MCF 10A (cell line): ENCODE measurements around the gene RXYLT1. TPM values are rescaled to one million over a fixed set of nuclear protein-coding genes. Genes with fewer than 3 reads are reported as not detected.
A peak's percentile ranks its signal among the peaks of the same experiment; 100 is the strongest.
"Not testable (repeated sequence)": the region's sequence is repeated elsewhere in the genome, so short reads cannot be mapped to it uniquely, and the experiment has no call there.

Source experiments
- BruUV-seq: library from RNA; stranded (reverse); fragments of 400-500 nt; replicated peaks from 2 replicates; lab custom pipeline; 2021; lab: Mats Ljungman, UMichigan
- CTCF ChIA-PET: fragments of 300-600 bp; sonication (Branson Sonifier 250); formaldehyde crosslinking; extraction: SDS; loops from one replicate; lab custom pipeline; 2021; ENCODE audit warnings: antibody characterized with exemption, inconsistent platforms; lab: Yijun Ruan, JAX
- POLR2A ChIA-PET: fragments of 300-600, 350-650 bp; sonication (Branson Sonifier 250); formaldehyde crosslinking; extraction: SDS; loops from one replicate; lab custom pipeline; 2020; ENCODE audit warnings: antibody characterized with exemption, inconsistent platforms; lab: Yijun Ruan, JAX
- DNase-seq: peaks from one replicate; pipeline ENCODE4 v3.0.0-alpha.2; 2018; ENCODE audit not compliant: unreplicated experiment
- H3K27ac Mint-ChIP-seq: one replicate; pipeline ENCODE4 v1.8.0; 2022; ENCODE audit warnings: mild to moderate bottlenecking, low read depth, mixed read lengths; ENCODE audit not compliant: unreplicated experiment
- H3K27me3 Mint-ChIP-seq: one replicate; pipeline ENCODE4 v1.8.0; 2022; ENCODE audit warnings: mixed read lengths; ENCODE audit not compliant: insufficient read depth, unreplicated experiment
- H3K36me3 Mint-ChIP-seq: one replicate; pipeline ENCODE4 v1.8.0; 2022; ENCODE audit warnings: mild to moderate bottlenecking, moderate library complexity, mixed read lengths; ENCODE audit not compliant: insufficient read depth, unreplicated experiment
- H3K4me1 Mint-ChIP-seq: one replicate; pipeline ENCODE4 v1.8.0; 2022; ENCODE audit warnings: mixed read lengths; ENCODE audit not compliant: insufficient read depth, unreplicated experiment
- H3K4me3 Mint-ChIP-seq: one replicate; pipeline ENCODE4 v1.8.0; 2022; ENCODE audit warnings: mild to moderate bottlenecking, moderate library complexity, mixed read lengths; ENCODE audit not compliant: unreplicated experiment
- H3K9me3 Mint-ChIP-seq: one replicate; pipeline ENCODE4 v1.8.0; 2022; ENCODE audit warnings: mixed read lengths; ENCODE audit not compliant: unreplicated experiment
- intact Hi-C: fragments of 100-400 bp; cut with micrococcal nuclease; formaldehyde crosslinking; loops from 2 replicates; pipeline ENCODE4 v1.14.1; 2022
- total RNA-seq: library from RNA; stranded (reverse); gene quantifications from 2 replicates; pipeline ENCODE4 v1.2.3, GENCODE V29; 2022
- TF ChIP-seq, protein P1 (sequence below): fragments of 200-600 bp; IDR thresholded peaks from one replicate; pipeline ENCODE4 v1.8.0; 2022; ENCODE audit warnings: antibody characterized with exemption, mild to moderate bottlenecking; ENCODE audit not compliant: unreplicated experiment

RXYLT1 gene
- total RNA-seq, 1 experiment from 2014 or later: 26.7 TPM

- DNase-seq: no peak
- TF ChIP-seq, protein P1, sequence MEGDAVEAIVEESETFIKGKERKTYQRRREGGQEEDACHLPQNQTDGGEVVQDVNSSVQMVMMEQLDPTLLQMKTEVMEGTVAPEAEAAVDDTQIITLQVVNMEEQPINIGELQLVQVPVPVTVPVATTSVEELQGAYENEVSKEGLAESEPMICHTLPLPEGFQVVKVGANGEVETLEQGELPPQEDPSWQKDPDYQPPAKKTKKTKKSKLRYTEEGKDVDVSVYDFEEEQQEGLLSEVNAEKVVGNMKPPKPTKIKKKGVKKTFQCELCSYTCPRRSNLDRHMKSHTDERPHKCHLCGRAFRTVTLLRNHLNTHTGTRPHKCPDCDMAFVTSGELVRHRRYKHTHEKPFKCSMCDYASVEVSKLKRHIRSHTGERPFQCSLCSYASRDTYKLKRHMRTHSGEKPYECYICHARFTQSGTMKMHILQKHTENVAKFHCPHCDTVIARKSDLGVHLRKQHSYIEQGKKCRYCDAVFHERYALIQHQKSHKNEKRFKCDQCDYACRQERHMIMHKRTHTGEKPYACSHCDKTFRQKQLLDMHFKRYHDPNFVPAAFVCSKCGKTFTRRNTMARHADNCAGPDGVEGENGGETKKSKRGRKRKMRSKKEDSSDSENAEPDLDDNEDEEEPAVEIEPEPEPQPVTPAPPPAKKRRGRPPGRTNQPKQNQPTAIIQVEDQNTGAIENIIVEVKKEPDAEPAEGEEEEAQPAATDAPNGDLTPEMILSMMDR: no peak
- POLR2A ChIA-PET: interaction anchor here (0.8 to 1.2 kb wide), 3 partner anchors 8 to 420 kb away, joined by 3 to 6 read pairs (median 4); partner anchors contain the start of gene SRGAP1
- intact Hi-C loops: no loop called here
- Mint-ChIP-seq H3K27me3 (no peaks in the 10 kb centered on the region), H3K4me1 (no peaks in the 10 kb centered on the region), H3K27ac (no peak overlapping the region), H3K4me3 (no peak overlapping the region), H3K9me3 (no peaks in the 10 kb centered on the region), H3K36me3 (no peaks in the 10 kb centered on the region)
- CTCF ChIA-PET: interaction anchor here (0.6 to 7.0 kb wide), 6 partner anchors 8 to 421 kb away, joined by 3 to 101 read pairs (median 6); partner anchors contain the start of gene SRGAP1
- BruUV-seq: no TSS peak
Measured at GRCh38 chr12:63836936-63837335, 57.2 kb downstream of the RXYLT1 start.

- ChIA-PET POLR2A (no interaction called here), CTCF (interaction anchor here (0.6 to 7.0 kb wide), 6 partner anchors 49 to 424 kb away, joined by 3 to 101 read pairs (median 5); no protein-coding TSS in a partner anchor)
- intact Hi-C loops: no loop called here
- H3K27ac Mint-ChIP-seq: no peak overlapping the region
- no TSS peak for BruUV-seq
- no peaks in the 10 kb centered on the region for H3K4me1 Mint-ChIP-seq
- no peaks in the 10 kb centered on the region for H3K36me3 Mint-ChIP-seq
- H3K4me3 Mint-ChIP-seq: no peak overlapping the region
- no peaks in the 10 kb centered on the region for H3K27me3 Mint-ChIP-seq
- DNase-seq: no peak
- TF ChIP-seq, protein P1: no peak
- H3K9me3 Mint-ChIP-seq: no peaks in the 10 kb centered on the region
Measured at GRCh38 chr12:63838411-63838810, 58.7 kb downstream of the RXYLT1 start.

DNA sequence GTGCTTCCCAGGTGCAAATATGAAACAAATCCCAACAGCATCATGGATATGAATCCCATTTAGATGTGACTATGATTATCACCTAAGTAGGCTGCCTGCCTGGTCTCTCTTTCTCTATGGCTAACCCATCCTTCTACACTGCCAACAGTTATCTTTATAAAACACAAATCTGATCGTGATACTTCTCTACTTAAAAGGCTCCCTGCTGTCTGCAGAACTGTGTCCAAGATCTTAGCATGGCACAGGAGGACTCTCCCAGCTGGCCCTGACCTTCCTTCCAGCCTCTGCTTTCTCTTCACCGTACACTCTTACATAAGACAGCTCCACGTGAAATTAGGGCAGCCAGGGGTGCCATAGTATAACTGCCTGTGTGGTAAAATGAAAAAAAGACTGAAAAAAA lies 61.3 kb downstream of the RXYLT1 start:
- DNase-seq: no peak
- BruUV-seq: no TSS peak
- ChIA-PET POLR2A (interaction anchor here (1.6 kb wide), 1 partner anchor 341 kb away, joined by 5 read pairs; no protein-coding TSS in a partner anchor), CTCF (interaction anchor here (0.7 to 7.0 kb wide), 5 partner anchors 14 to 416 kb away, joined by 3 to 101 read pairs (median 5); no protein-coding TSS in a partner anchor)
- intact Hi-C loops: loop anchor here (5.0 kb wide), 1 partner anchor 246 kb away; no protein-coding TSS in a partner anchor
- no peak overlapping the region for H3K4me3 Mint-ChIP-seq
- no peak overlapping the region for H3K27ac Mint-ChIP-seq
- TF ChIP-seq, protein P1: no peak
- H3K36me3 Mint-ChIP-seq: no peaks in the 10 kb centered on the region
- H3K27me3 Mint-ChIP-seq: no peaks in the 10 kb centered on the region
- H3K4me1 Mint-ChIP-seq: no peaks in the 10 kb centered on the region
- H3K9me3 Mint-ChIP-seq: no peaks in the 10 kb centered on the region

GRCh38 chr12:63841571-63841970 lies 61.9 kb downstream of the RXYLT1 start:
- Mint-ChIP-seq H3K9me3 (no peaks in the 10 kb centered on the region), H3K4me3 (no peak overlapping the region), H3K4me1 (peaks cover 3% of the 10 kb centered on the region), H3K36me3 (no peaks in the 10 kb centered on the region), H3K27ac (no peak overlapping the region), H3K27me3 (no peaks in the 10 kb centered on the region)
- POLR2A ChIA-PET: interaction anchor here (1.6 kb wide), 1 partner anchor 340 kb away, joined by 5 read pairs; no protein-coding TSS in a partner anchor
- DNase-seq: no peak
- intact Hi-C loops: loop anchor here (5.0 kb wide), 1 partner anchor 246 kb away; no protein-coding TSS in a partner anchor
- CTCF ChIA-PET: interaction anchor here (1.1 to 7.0 kb wide), 3 partner anchors 15 to 416 kb away, joined by 3 to 101 read pairs (median 9); no protein-coding TSS in a partner anchor
- no TSS peak for BruUV-seq
- TF ChIP-seq, protein P1: no peak

DNA sequence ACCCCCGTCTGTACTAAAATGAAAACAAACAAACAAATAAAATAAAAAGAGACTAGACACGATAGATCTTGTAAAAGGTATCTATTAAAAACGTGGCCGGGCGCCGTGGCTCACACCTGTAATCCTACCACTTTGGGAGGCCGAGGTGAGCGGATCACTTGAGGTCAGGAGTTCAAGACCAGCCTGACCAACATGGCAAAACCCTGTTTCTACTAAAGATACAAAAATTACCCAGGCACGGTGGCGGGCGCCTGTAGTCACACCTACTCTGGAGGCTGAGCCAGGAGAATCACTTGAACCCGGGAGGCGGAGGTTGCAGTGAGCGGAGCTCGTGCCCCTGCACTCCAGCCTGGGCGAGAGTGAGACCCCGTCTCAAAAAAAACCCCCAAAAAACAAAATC lies 63.0 kb downstream of the RXYLT1 start:
- intact Hi-C loops: loop anchor here (5.0 kb wide), 1 partner anchor 245 kb away; no protein-coding TSS in a partner anchor

More for the DNA sequence above, 63.0 kb downstream of the RXYLT1 start:
- DNase-seq, H3K27me3 Mint-ChIP-seq, H3K9me3 Mint-ChIP-seq, H3K27ac Mint-ChIP-seq, H3K4me1 Mint-ChIP-seq, H3K36me3 Mint-ChIP-seq, BruUV-seq: not testable (repeated sequence)
- CTCF ChIA-PET: interaction anchor here (0.6 to 4.0 kb wide), 22 partner anchors 10 to 413 kb away, joined by 3 to 32 read pairs (median 4); no protein-coding TSS in a partner anchor
- POLR2A ChIA-PET: interaction anchor here (0.7 to 5.3 kb wide), 10 partner anchors 74 to 561 kb away, joined by 3 to 101 read pairs (median 7); partner anchors contain the start of genes KICS2 and XPOT
- peak overlapping the region; percentile 99 for H3K4me3 Mint-ChIP-seq
